Testis (tissue), 2 donors: Measurements from ENCODE around the gene AP5M1.
"Not testable (repeated sequence)": the region's sequence is repeated elsewhere in the genome, so short reads cannot be mapped to it uniquely, and the experiment has no call there.

Source experiments
- CTCF ChIP-seq, 3 experiments: fragments of 450-650 bp in 2 of 3; fragments of 200-600 bp in 1 of 3; sonication (generic) in 1 of 3; IDR thresholded peaks; one replicate each; pipeline ENCODE4 v1.5.1; 2016 to 2019; ENCODE audit warnings: antibody characterized with exemption in 3 of 3, mild to moderate bottlenecking in 2 of 3, moderate library complexity in 1 of 3
- POLR2A ChIP-seq: fragments of 450-650 bp; IDR thresholded peaks from one replicate; pipeline ENCODE4 v1.6.1; 2017; ENCODE audit warnings: antibody characterized with exemption, mild to moderate bottlenecking, moderate library complexity

DNA sequence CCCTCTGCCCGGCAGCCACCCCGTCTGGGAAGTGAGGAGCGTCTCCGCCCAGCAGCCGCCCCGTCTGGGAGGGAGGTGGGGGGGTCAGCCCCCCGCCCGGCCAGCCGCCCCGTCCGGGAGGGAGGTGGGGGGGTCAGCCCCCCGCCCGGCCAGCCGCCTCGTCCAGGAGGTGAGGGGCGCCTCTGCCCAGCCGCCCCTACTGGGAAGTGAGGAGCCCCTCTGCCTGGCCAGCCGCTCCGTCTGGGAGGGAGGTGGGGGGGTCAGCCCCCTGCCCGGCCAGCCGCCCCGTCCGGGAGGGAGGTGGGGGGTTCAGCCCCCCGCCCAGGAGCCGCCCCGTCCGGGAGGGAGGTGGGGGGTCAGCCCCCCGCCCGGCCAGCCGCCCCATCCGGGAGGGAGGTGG, 65.0 kb downstream of the AP5M1 start:
- TF ChIP-seq POLR2A; CTCF (IDR thresholded peaks at IDR 0.05): not testable (repeated sequence)
